A549 (cell line): Measurements from ENCODE around the gene ITGA5.

ENCODE experiments used
- CTCF ChIP-seq: fragments of >200 bp; sonication (Bioruptor Twin); formaldehyde crosslinking; IDR thresholded peaks from 3 replicates; pipeline ENCODE4 v1.5.1; 2016
- EHF ChIP-seq: fragments of 250-450 bp; sonication (Bioruptor Pico); IDR thresholded peaks from 2 replicates; pipeline ENCODE4 v1.5.0; 2020; ENCODE audit warnings: mild to moderate bottlenecking
- GATA3 ChIP-seq: IDR thresholded peaks from 2 replicates; pipeline ENCODE4 v1.6.1; 2012; ENCODE audit warnings: borderline replicate concordance
- HDAC2 ChIP-seq: fragments of 200-600 bp; sonication (generic); IDR thresholded peaks from 2 replicates; pipeline ENCODE4 v1.6.1; 2016
- MYC ChIP-seq: IDR thresholded peaks from 2 replicates; pipeline ENCODE4 v1.6.1; 2012; ENCODE audit warnings: mild to moderate bottlenecking, inconsistent platforms, low read length, improper control_type of control experiment, borderline replicate concordance
- RAD21 ChIP-seq, 2 experiments: fragments of >200 bp in 1 of 2; sonication (Bioruptor Twin) in 1 of 2; formaldehyde crosslinking in 1 of 2; IDR thresholded peaks in 1 of 2; conservative IDR thresholded peaks in 1 of 2; 2 replicates in 1 of 2; 3 replicates in 1 of 2; pipeline ENCODE4 v1.6.1; 2012 to 2018; ENCODE audit warnings: inconsistent platforms in 1 of 2
- REST ChIP-seq: fragments of 200-600 bp; sonication (generic); IDR thresholded peaks from 2 replicates; pipeline ENCODE4 v1.6.1; 2016; ENCODE audit warnings: antibody characterized with exemption, mild to moderate bottlenecking, moderate library complexity
- RNF2 ChIP-seq: fragments of 200-600 bp; sonication (generic); IDR thresholded peaks from 2 replicates; pipeline ENCODE4 v1.6.1; 2016; ENCODE audit warnings: low read depth, mild to moderate bottlenecking, antibody characterized with exemption, moderate library complexity, borderline replicate concordance
- SMC3 ChIP-seq: fragments of >200 bp; sonication (Bioruptor Twin); formaldehyde crosslinking; IDR thresholded peaks from 3 replicates; pipeline ENCODE4 v1.6.1; 2018; ENCODE audit warnings: inconsistent platforms
- TP53 ChIP-seq: fragments of 250-450 bp; sonication (Bioruptor Pico); IDR thresholded peaks from 2 replicates; pipeline ENCODE4 v1.5.0; 2021; ENCODE audit warnings: mild to moderate bottlenecking, moderate library complexity
- TF ChIP-seq, protein P1 (sequence below): fragments of 150-350 bp; IDR thresholded peaks from 2 replicates; pipeline ENCODE4 v1.6.1; 2014; ENCODE audit warnings: low read depth, mild to moderate bottlenecking, low read length
- TF ChIP-seq, protein P2 (sequence below): fragments of 250-450 bp; sonication (Bioruptor Pico); IDR thresholded peaks from 2 replicates; pipeline ENCODE4 v1.5.0; 2021; ENCODE audit warnings: mild to moderate bottlenecking, moderate library complexity, borderline replicate concordance

DNA sequence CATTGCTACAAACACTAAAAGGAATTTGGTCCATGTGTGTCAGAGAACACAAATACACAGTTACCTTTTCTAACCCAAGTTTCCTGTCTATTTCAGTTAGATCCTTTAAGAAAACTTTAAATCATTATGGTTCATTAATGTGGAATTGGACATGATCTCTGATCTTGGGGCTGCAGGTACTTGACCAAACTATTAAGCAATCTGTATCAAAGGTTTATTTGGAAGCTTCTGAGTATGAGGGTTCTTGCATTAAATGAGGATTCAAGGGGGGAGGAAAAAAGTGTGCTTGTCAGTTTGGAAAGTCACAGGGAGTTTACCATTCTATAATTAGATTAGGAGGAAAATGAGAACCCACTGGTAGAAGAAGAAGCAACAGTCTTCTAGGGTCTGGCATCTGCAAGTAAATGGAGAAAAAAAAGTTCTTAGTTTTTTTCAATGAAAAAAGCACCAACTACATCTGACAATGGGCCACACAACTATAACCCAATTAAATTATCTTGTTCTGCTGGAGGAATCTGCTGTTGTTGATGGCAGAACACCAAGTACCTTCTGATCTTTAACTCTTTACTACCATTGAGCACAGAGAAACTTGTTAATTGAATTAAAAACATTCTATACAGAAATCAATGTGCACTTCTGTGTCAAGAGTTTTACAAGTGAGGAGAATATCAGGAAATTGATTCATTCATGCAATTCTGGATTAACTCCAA is 36.8 kb upstream of the ITGA5 start:
- TF ChIP-seq, protein P1, sequence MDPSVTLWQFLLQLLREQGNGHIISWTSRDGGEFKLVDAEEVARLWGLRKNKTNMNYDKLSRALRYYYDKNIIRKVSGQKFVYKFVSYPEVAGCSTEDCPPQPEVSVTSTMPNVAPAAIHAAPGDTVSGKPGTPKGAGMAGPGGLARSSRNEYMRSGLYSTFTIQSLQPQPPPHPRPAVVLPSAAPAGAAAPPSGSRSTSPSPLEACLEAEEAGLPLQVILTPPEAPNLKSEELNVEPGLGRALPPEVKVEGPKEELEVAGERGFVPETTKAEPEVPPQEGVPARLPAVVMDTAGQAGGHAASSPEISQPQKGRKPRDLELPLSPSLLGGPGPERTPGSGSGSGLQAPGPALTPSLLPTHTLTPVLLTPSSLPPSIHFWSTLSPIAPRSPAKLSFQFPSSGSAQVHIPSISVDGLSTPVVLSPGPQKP: no peak
- TF ChIP-seq CTCF (no peak), HDAC2 (no peak), MYC (no peak), TP53 (no peak), EHF (CRISPR knock-in tag) (no peak), RNF2 (no peak), GATA3 (no peak), SMC3 (no peak), RAD21 (conservative IDR thresholded peaks at IDR 0.05 in 1 of 2, IDR thresholded peaks at IDR 0.05 in 1 of 2) (no peak), REST (no peak)
- TF ChIP-seq, protein P2, sequence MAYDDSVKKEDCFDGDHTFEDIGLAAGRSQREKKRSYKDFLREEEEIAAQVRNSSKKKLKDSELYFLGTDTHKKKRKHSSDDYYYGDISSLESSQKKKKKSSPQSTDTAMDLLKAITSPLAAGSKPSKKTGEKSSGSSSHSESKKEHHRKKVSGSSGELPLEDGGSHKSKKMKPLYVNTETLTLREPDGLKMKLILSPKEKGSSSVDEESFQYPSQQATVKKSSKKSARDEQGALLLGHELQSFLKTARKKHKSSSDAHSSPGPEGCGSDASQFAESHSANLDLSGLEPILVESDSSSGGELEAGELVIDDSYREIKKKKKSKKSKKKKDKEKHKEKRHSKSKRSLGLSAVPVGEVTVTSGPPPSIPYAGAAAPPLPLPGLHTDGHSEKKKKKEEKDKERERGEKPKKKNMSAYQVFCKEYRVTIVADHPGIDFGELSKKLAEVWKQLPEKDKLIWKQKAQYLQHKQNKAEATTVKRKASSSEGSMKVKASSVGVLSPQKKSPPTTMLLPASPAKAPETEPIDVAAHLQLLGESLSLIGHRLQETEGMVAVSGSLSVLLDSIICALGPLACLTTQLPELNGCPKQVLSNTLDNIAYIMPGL (CRISPR knock-in tag): no peak
